Endothelial cell of umbilical vein (primary cell): ENCODE measurements around the gene NSUN7. TPM values are rescaled to one million over a fixed set of nuclear protein-coding genes. Genes with fewer than 3 reads are reported as not detected.

Experiments
- BruUV-seq: library from RNA; stranded (reverse); fragments of 400-500 nt; replicated peaks from 2 replicates; lab custom pipeline; 2021; lab: Mats Ljungman, UMichigan
- CTCF ChIA-PET: fragments of 300-600, 350-600 bp; sonication (Branson Sonifier 250); formaldehyde crosslinking; loops from one replicate; lab custom pipeline; 2021; ENCODE audit warnings: antibody characterized with exemption, inconsistent platforms; lab: Charles Lee
- POLR2A ChIA-PET: fragments of 300-600, 350-600 bp; sonication (Branson Sonifier 250); formaldehyde crosslinking; loops from one replicate; lab custom pipeline; 2021; ENCODE audit warnings: antibody characterized with exemption, inconsistent platforms; lab: Charles Lee
- DNase-seq: peaks from one replicate; pipeline ENCODE4 v3.0.0-alpha.2; 2011; ENCODE audit warnings: low read depth, low spot score
- FAIRE-seq: peaks from 2 replicates; lab custom pipeline; 2011; peaks lifted over from hg19 to GRCh38; lab: Jason Lieb, UNC
- H2AFZ ChIP-seq: 2 replicates; pipeline ENCODE4 v1.6.0; 2012; ENCODE audit warnings: low read depth, low read length, control low read depth, inconsistent platforms
- H3K27ac ChIP-seq: 2 replicates; pipeline ENCODE4 v1.5.1; 2011; ENCODE audit warnings: low read depth, mild to moderate bottlenecking, control low read depth, low read length, moderate library complexity; ENCODE audit not compliant: insufficient read depth
- H3K27me3 ChIP-seq, 2 experiments: 2 replicates each; pipeline versions ENCODE4 v1.6.0 to v1.6.1; 2011; ENCODE audit warnings: low read length in 2 of 2, mixed read lengths in 1 of 2; ENCODE audit not compliant: control insufficient read depth in 2 of 2, insufficient read depth in 2 of 2
- H3K36me3 ChIP-seq, 2 experiments: 2 replicates in 1 of 2; 3 replicates in 1 of 2; pipeline ENCODE4 v1.5.1; 2011; ENCODE audit warnings: low read length in 2 of 2, mild to moderate bottlenecking in 1 of 2, moderate library complexity in 1 of 2; ENCODE audit not compliant: control insufficient read depth in 2 of 2, insufficient read depth in 2 of 2; ENCODE audit errors: extremely low read depth in 1 of 2
- H3K4me1 ChIP-seq: 3 replicates; pipeline ENCODE4 v1.5.1; 2011; ENCODE audit warnings: mild to moderate bottlenecking, low read length; ENCODE audit not compliant: control insufficient read depth, insufficient read depth; ENCODE audit errors: extremely low read depth
- H3K4me2 ChIP-seq: 2 replicates; pipeline ENCODE4 v1.6.1; 2011; ENCODE audit warnings: low read length, control low read depth, mixed read lengths; ENCODE audit not compliant: insufficient read depth
- H3K4me3 ChIP-seq, 3 experiments: fragments of 200-600 bp in 1 of 3; sonication (generic), shearing (Covaris generic) in 1 of 3; replicated peaks in 1 of 3; 2 replicates each; pipeline ENCODE4 v1.5.1; 2011 to 2016; ENCODE audit warnings: control low read depth in 3 of 3, low read length in 3 of 3, mild to moderate bottlenecking in 2 of 3, inconsistent platforms in 1 of 3, low read depth in 1 of 3, moderate library complexity in 1 of 3; ENCODE audit not compliant: insufficient read depth in 1 of 3
- H3K79me2 ChIP-seq: 2 replicates; pipeline ENCODE4 v1.6.0; 2012; ENCODE audit warnings: low read length, inconsistent platforms; ENCODE audit not compliant: control insufficient read depth, insufficient read depth
- H3K9ac ChIP-seq: replicated peaks from 2 replicates; pipeline ENCODE3; 2011; ENCODE audit warnings: low read length, control low read depth; ENCODE audit not compliant: insufficient read depth; ENCODE audit errors: extremely low read depth
- H3K9me1 ChIP-seq: replicated peaks from 3 replicates; pipeline ENCODE4 v1.6.0; 2011; ENCODE audit warnings: mild to moderate bottlenecking, low read length; ENCODE audit not compliant: control insufficient read depth, insufficient read depth; ENCODE audit errors: extremely low read depth
- H3K9me3 ChIP-seq: replicated peaks from 2 replicates; pipeline ENCODE4 v1.5.1; 2012; ENCODE audit warnings: low read length, inconsistent platforms; ENCODE audit not compliant: control insufficient read depth, insufficient read depth
- H4K20me1 ChIP-seq: replicated peaks from 2 replicates; pipeline ENCODE3; 2011; ENCODE audit warnings: mild to moderate bottlenecking, low read length; ENCODE audit not compliant: control insufficient read depth, insufficient read depth; ENCODE audit errors: extremely low read depth
- EZH2 ChIP-seq: IDR thresholded peaks from 2 replicates; pipeline ENCODE4 v1.6.1; 2012; ENCODE audit warnings: borderline replicate concordance, low read depth, mild to moderate bottlenecking, moderate library complexity, low read length, inconsistent platforms; ENCODE audit not compliant: severe bottlenecking
- FOS ChIP-seq: IDR thresholded peaks from 2 replicates; pipeline ENCODE4 v1.6.1; 2011; ENCODE audit warnings: mild to moderate bottlenecking, low read length, moderate library complexity, borderline replicate concordance; ENCODE audit not compliant: insufficient read depth
- GATA2 ChIP-seq: IDR thresholded peaks from 2 replicates; pipeline ENCODE4 v1.7.0; 2011; ENCODE audit warnings: low read depth, mild to moderate bottlenecking, moderate library complexity, mixed read lengths, low read length; ENCODE audit not compliant: insufficient read length, insufficient read depth
- JUN ChIP-seq: IDR thresholded peaks from 2 replicates; pipeline ENCODE4 v1.6.1; 2011; ENCODE audit warnings: borderline replicate concordance, low read depth; ENCODE audit not compliant: insufficient read length, insufficient read depth
- MYC ChIP-seq: IDR thresholded peaks from one replicate; pipeline ENCODE4 v1.6.1; 2011; ENCODE audit warnings: mild to moderate bottlenecking, low read depth, low read length
- POLR2AphosphoS5 ChIP-seq: IDR thresholded peaks from 2 replicates; pipeline ENCODE4 v1.6.1; 2012; ENCODE audit warnings: low read depth, mild to moderate bottlenecking, control low read depth, low read length, moderate library complexity; ENCODE audit not compliant: insufficient read depth
- dilution Hi-C: fragments of 300-500 bp; cut with MboI; formaldehyde crosslinking; loops from one replicate; pipeline ENCODE4 v1.15.0; 2019; ENCODE audit warnings: low sequenced_read_pairs; ENCODE audit not compliant: extremely low pct_ligation_motif_present
- intact Hi-C: fragments of 100-400 bp; cut with micrococcal nuclease; formaldehyde crosslinking; loops from one replicate; pipeline ENCODE4 v1.10.0; 2022
- polyA plus RNA-seq, 4 experiments: library from polyadenylated mRNA; depleted of rRNA in 3 of 4; stranded (reverse) in 3 of 4; unstranded in 1 of 4; fragments of >200 nt; gene quantifications; 2 replicates each; pipeline versions ENCODE4 v1.2.1 to v1.2.3, GENCODE V29; 2011 to 2012; ENCODE audit warnings: missing spikeins in 1 of 4
- total RNA-seq: library from RNA; stranded (reverse); gene quantifications from 2 replicates; pipeline ENCODE4 v1.2.3, GENCODE V29; 2021
- TF ChIP-seq, protein P1 (sequence below): IDR thresholded peaks from 2 replicates; pipeline ENCODE4 v1.6.1; 2011; ENCODE audit not compliant: insufficient read depth, insufficient read length
- TF ChIP-seq, protein P2 (sequence below), 2 donors: IDR thresholded peaks; 1 replicate in 1 of 2; 2 replicates in 1 of 2; pipeline ENCODE4 v1.5.1; 2011; ENCODE audit warnings: low read length in 2 of 2, mild to moderate bottlenecking in 2 of 2, moderate library complexity in 2 of 2, control low read depth in 1 of 2, inconsistent platforms in 1 of 2, low read depth in 1 of 2; ENCODE audit not compliant: insufficient read depth in 1 of 2; ENCODE audit errors: extremely low read depth in 1 of 2

The NSUN7 gene
- total and polyA plus RNA-seq, 2 donors (not counting 3 experiments of a cell fraction or from before 2014, with no cell fraction given) = 0.03 to 0.20 TPM

DNA sequence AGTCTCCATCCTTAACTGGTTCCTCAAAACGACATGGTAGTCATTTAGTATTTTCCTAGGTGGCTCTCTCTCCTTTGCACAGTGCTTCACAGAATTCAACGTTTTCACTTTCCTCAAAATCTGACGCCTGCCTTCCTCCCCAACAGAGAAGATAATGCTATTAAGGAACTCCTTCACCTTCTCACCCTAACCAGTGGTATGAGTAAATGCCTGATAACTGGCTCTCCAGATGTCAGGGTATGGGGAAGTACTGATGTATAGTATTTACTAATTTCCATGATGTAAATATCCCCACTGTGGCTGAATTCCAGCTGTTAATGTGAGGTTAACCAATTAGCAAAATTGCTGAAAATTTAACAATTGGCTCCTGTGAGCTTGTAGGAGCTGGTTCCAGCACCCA lies 28.8 kb upstream of the NSUN7 start:
- BruUV-seq = no TSS peak
- dilution Hi-C loops (no loop called here), intact Hi-C loops (no loop called here)
- Histone ChIP-seq H3K4me2 (no peak overlapping the region), H3K4me1 (peaks cover 8% of the 10 kb centered on the region), H3K9ac (no peak overlapping the region), H3K9me3 (no peaks in the 10 kb centered on the region), H3K27me3 (peaks cover 0 to 14% of the 10 kb centered on the region in 2 experiments), H3K27ac (no peak overlapping the region), H3K9me1 (no peaks in the 10 kb centered on the region), H3K36me3 (no peaks in the 10 kb centered on the region), H2AFZ (no peak overlapping the region), H3K4me3 (no peak overlapping the region), H3K79me2 (no peaks in the 10 kb centered on the region), H4K20me1 (no peaks in the 10 kb centered on the region)
- no peak for TF ChIP-seq FOS
- TF ChIP-seq POLR2AphosphoS5 = no peak
- no peak for TF ChIP-seq MYC
- TF ChIP-seq, protein P1, sequence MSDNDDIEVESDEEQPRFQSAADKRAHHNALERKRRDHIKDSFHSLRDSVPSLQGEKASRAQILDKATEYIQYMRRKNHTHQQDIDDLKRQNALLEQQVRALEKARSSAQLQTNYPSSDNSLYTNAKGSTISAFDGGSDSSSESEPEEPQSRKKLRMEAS = no peak
- TF ChIP-seq EZH2 = no peak
- no peak for TF ChIP-seq JUN
- no peak for TF ChIP-seq GATA2
- DNase-seq (no peak), FAIRE-seq (no peak)
- CTCF ChIA-PET = no interaction called here
- POLR2A ChIA-PET = no interaction called here

DNA sequence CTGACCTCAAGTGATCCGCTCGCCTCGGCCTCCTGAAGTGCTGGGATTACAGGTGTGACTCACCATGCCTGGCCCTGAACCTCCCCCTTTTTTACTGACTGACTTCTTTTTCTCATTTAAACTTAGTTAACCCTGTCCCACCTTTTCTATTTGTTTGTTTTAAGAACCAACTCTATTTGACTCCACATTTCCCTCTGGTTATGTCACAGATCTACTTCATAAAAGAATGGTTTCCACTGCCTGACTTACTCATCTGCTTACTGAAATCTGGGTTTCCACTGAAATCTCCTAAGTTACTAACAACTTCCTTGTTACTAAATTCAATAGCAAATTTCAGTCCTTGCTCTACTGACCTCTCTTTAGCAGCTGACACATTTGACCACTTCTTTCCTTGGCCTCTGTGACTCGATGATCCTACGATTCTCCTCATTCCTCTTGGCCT lies 28.0 kb upstream of the NSUN7 start:
- H3K79me2 ChIP-seq = no peaks in the 10 kb centered on the region
- FAIRE-seq (no peak), DNase-seq (no peak)
- no peak overlapping the region for H3K9ac ChIP-seq
- H3K4me3 ChIP-seq = no peak overlapping the region
- ChIA-PET CTCF (no interaction called here), POLR2A (no interaction called here)
- no peaks in the 10 kb centered on the region for H3K36me3 ChIP-seq
- H3K9me1 ChIP-seq = no peaks in the 10 kb centered on the region
- no peak overlapping the region for H3K27ac ChIP-seq
- no peaks in the 10 kb centered on the region for H4K20me1 ChIP-seq
- BruUV-seq = no TSS peak
- H3K4me1 ChIP-seq = peaks cover 8% of the 10 kb centered on the region
- dilution Hi-C loops (no loop called here), intact Hi-C loops (no loop called here)
- peaks cover under 1 to 14% of the 10 kb centered on the region in 2 experiments for H3K27me3 ChIP-seq
- H3K9me3 ChIP-seq = no peaks in the 10 kb centered on the region
- TF ChIP-seq, protein P1 = no peak
- TF ChIP-seq MYC (no peak), JUN (no peak), EZH2 (no peak), GATA2 (no peak), FOS (no peak)
- TF ChIP-seq, protein P2, sequence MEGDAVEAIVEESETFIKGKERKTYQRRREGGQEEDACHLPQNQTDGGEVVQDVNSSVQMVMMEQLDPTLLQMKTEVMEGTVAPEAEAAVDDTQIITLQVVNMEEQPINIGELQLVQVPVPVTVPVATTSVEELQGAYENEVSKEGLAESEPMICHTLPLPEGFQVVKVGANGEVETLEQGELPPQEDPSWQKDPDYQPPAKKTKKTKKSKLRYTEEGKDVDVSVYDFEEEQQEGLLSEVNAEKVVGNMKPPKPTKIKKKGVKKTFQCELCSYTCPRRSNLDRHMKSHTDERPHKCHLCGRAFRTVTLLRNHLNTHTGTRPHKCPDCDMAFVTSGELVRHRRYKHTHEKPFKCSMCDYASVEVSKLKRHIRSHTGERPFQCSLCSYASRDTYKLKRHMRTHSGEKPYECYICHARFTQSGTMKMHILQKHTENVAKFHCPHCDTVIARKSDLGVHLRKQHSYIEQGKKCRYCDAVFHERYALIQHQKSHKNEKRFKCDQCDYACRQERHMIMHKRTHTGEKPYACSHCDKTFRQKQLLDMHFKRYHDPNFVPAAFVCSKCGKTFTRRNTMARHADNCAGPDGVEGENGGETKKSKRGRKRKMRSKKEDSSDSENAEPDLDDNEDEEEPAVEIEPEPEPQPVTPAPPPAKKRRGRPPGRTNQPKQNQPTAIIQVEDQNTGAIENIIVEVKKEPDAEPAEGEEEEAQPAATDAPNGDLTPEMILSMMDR (IDR thresholded peaks at IDR 0.05; ENCODE audit: extremely low read depth in 1 of 2, insufficient read depth in 1 of 2, low read depth in 1 of 2, low read length in 2 of 2) = no peak
- H2AFZ ChIP-seq = no peak overlapping the region
- no peak overlapping the region for H3K4me2 ChIP-seq
